BE2C (cell line): ENCODE measurements around the gene TMEM212.
"Not testable (repeated sequence)": the region's sequence is repeated elsewhere in the genome, so short reads cannot be mapped to it uniquely, and the experiment has no call there.

Experiments used
- DNase-seq: peaks from one replicate; pipeline ENCODE4 v3.0.0-alpha.2; 2020
- H3K27me3 ChIP-seq: fragments of 250-450 bp; sonication (Bioruptor Pico); 2 replicates; pipeline ENCODE4 v1.5.1; 2020; ENCODE audit warnings: mild to moderate bottlenecking
- H3K36me3 ChIP-seq: fragments of 250-450 bp; sonication (Bioruptor Pico); 2 replicates; pipeline ENCODE4 v1.5.1; 2020; ENCODE audit warnings: mild to moderate bottlenecking
- H3K4me1 ChIP-seq: fragments of 250-450 bp; sonication (Bioruptor Pico); 2 replicates; pipeline ENCODE4 v1.5.1; 2020
- H3K4me3 ChIP-seq: 2 replicates; pipeline ENCODE4 v1.5.1; 2011; ENCODE audit warnings: low read depth, low read length
- H3K9me3 ChIP-seq: fragments of 250-450 bp; sonication (Bioruptor Pico); 2 replicates; pipeline ENCODE4 v1.5.1; 2020
- CTCF ChIP-seq: IDR thresholded peaks from 2 replicates; pipeline ENCODE4 v1.5.1; 2012; ENCODE audit warnings: mild to moderate bottlenecking, low read depth, low read length

TMEM212 gene

GRCh38 chr3:171850320-171850959, 7.3 kb downstream of the TMEM212 start:
- TF ChIP-seq CTCF, result no peak
- no peaks in the 10 kb centered on the region for H3K36me3 ChIP-seq
- no peaks in the 10 kb centered on the region for H3K27me3 ChIP-seq
- H3K9me3 ChIP-seq, result peaks cover 8% of the 10 kb centered on the region; the same call in 1 of the 2 replicates
- no peak overlapping the region for H3K4me3 ChIP-seq
- no peaks in the 10 kb centered on the region for H3K4me1 ChIP-seq
- DNase-seq, result no peak

GRCh38 chr3:171850960-171851659, 8.0 kb downstream of the TMEM212 start:
- Histone ChIP-seq H3K36me3 (no peaks in the 10 kb centered on the region), H3K4me1 (no peaks in the 10 kb centered on the region), H3K4me3 (no peak overlapping the region), H3K27me3 (no peaks in the 10 kb centered on the region), H3K9me3 (peaks cover 8% of the 10 kb centered on the region; the same call in 1 of the 2 replicates)
- no peak for TF ChIP-seq CTCF
- no peak for DNase-seq

- no peaks in the 10 kb centered on the region for H3K27me3 ChIP-seq
- H3K9me3 ChIP-seq, result peaks cover 8% of the 10 kb centered on the region; the same call in 1 of the 2 replicates
- H3K36me3 ChIP-seq, result no peaks in the 10 kb centered on the region
- H3K4me3 ChIP-seq, result no peak overlapping the region
- no peak for DNase-seq
- no peak for TF ChIP-seq CTCF
- no peaks in the 10 kb centered on the region for H3K4me1 ChIP-seq
These were observed 8.5 kb downstream of the TMEM212 start for GRCh38 chr3:171851660-171852058.

GRCh38 chr3:171854649-171855305, 11.6 kb downstream of the TMEM212 start:
- H3K27me3 ChIP-seq, result no peaks in the 10 kb centered on the region
- TF ChIP-seq CTCF, result no peak
- H3K9me3 ChIP-seq, result peaks cover 8% of the 10 kb centered on the region; the same call in 1 of the 2 replicates
- H3K36me3 ChIP-seq, result no peaks in the 10 kb centered on the region
- no peak for DNase-seq
- H3K4me1 ChIP-seq, result no peaks in the 10 kb centered on the region
- no peak overlapping the region for H3K4me3 ChIP-seq

- H3K9me3 ChIP-seq, H3K27me3 ChIP-seq, DNase-seq, H3K4me1 ChIP-seq, H3K4me3 ChIP-seq, H3K36me3 ChIP-seq: not testable (repeated sequence)
These were observed 15.6 kb downstream of the TMEM212 start for GRCh38 chr3:171858770-171859169.

- no peaks in the 10 kb centered on the region for H3K36me3 ChIP-seq
- TF ChIP-seq CTCF, result no peak
- no peak overlapping the region for H3K4me3 ChIP-seq
- H3K4me1 ChIP-seq, result no peaks in the 10 kb centered on the region; the same call in 1 of the 2 replicates
- no peaks in the 10 kb centered on the region for H3K27me3 ChIP-seq
- H3K9me3 ChIP-seq, result no peaks in the 10 kb centered on the region
- DNase-seq, result no peak
These were observed 17.8 kb downstream of the TMEM212 start for GRCh38 chr3:171860830-171861535.
